ENCODE data around the gene RPUSD1. TPM values are rescaled to one million over a fixed set of nuclear protein-coding genes. Genes with fewer than 3 reads are reported as not detected.
"Not testable (repeated sequence)": the region's sequence is repeated elsewhere in the genome, so short reads cannot be mapped to it uniquely, and the experiment has no call there.

The RPUSD1 gene
- 10 to 100 TPM; 22.2 to 22.3 TPM for total RNA-seq

GRCh38 chr16:787978-788398 lies at the start of gene RPUSD1:
RPUSD1 (minus strand) TSS chr16:788381; CDS start chr16:787737, 644 bp downstream.
- H3K4me3 Mint-ChIP-seq = peak within 1 kb of the TSS; percentile 84
- H3K36me3 Mint-ChIP-seq (ENCODE audit: low read depth) = peaks cover 16% of the 10 kb centered on the region
- peaks cover 18% of the 10 kb centered on the region for H3K4me1 Mint-ChIP-seq
- peak within 1 kb of the TSS; percentile 65 for H3K27ac Mint-ChIP-seq
- POLR2A ChIA-PET = interaction anchor here (0.6 to 1.6 kb wide), 14 partner anchors 16 to 632 kb away, joined by 3 to 9 read pairs (median 4); partner anchors contain the start of genes CIAO3, METRN, UQCC4 and WDR24
- no peaks in the 10 kb centered on the region for H3K9me3 Mint-ChIP-seq
- H3K27me3 Mint-ChIP-seq = no peaks in the 10 kb centered on the region
- CTCF ChIA-PET = interaction anchor here (0.6 to 1.9 kb wide), 4 partner anchors 19 to 134 kb away, joined by 5 to 19 read pairs (median 6); no protein-coding TSS in a partner anchor
- no peak for DNase-seq

GRCh38 chr16:836822-837221 lies 48.6 kb upstream of the RPUSD1 start:
- H3K4me1 Mint-ChIP-seq; DNase-seq; H3K4me3 Mint-ChIP-seq; H3K36me3 Mint-ChIP-seq (ENCODE audit: low read depth); POLR2A ChIA-PET; H3K27ac Mint-ChIP-seq; H3K27me3 Mint-ChIP-seq; CTCF ChIA-PET: not testable (repeated sequence)
- peaks cover 15% of the 10 kb centered on the region for H3K9me3 Mint-ChIP-seq

- peaks cover 15% of the 10 kb centered on the region for H3K9me3 Mint-ChIP-seq
- H3K4me1 Mint-ChIP-seq = no peaks in the 10 kb centered on the region
- no peaks in the 10 kb centered on the region for H3K27me3 Mint-ChIP-seq
- ChIA-PET CTCF (no interaction called here), POLR2A (no interaction called here)
- H3K4me3 Mint-ChIP-seq = no peak overlapping the region
- DNase-seq = no peak
- H3K36me3 Mint-ChIP-seq (ENCODE audit: low read depth) = no peaks in the 10 kb centered on the region
- no peak overlapping the region for H3K27ac Mint-ChIP-seq
Measured at GRCh38 chr16:836221-836620, 48.0 kb upstream of the RPUSD1 start.

GRCh38 chr16:835373-835772 lies 47.2 kb upstream of the RPUSD1 start:
- CTCF ChIA-PET = no interaction called here
- H3K4me3 Mint-ChIP-seq = no peak overlapping the region
- H3K4me1 Mint-ChIP-seq = no peaks in the 10 kb centered on the region
- no peaks in the 10 kb centered on the region for H3K27me3 Mint-ChIP-seq
- DNase-seq = no peak
- H3K36me3 Mint-ChIP-seq (ENCODE audit: low read depth) = no peaks in the 10 kb centered on the region
- POLR2A ChIA-PET = no interaction called here
- no peak overlapping the region for H3K27ac Mint-ChIP-seq
- peaks cover 15% of the 10 kb centered on the region for H3K9me3 Mint-ChIP-seq

- H3K27ac Mint-ChIP-seq = no peak overlapping the region
- peaks cover 13% of the 10 kb centered on the region for H3K9me3 Mint-ChIP-seq
- no peaks in the 10 kb centered on the region for H3K4me1 Mint-ChIP-seq
- POLR2A ChIA-PET = no interaction called here
- H3K4me3 Mint-ChIP-seq = no peak overlapping the region
- H3K27me3 Mint-ChIP-seq = no peaks in the 10 kb centered on the region
- CTCF ChIA-PET = no interaction called here
- no peaks in the 10 kb centered on the region for H3K36me3 Mint-ChIP-seq (ENCODE audit: low read depth)
- no peak for DNase-seq
Measured at GRCh38 chr16:833411-833810, 45.2 kb upstream of the RPUSD1 start.

- no peak overlapping the region for H3K27ac Mint-ChIP-seq
- H3K27me3 Mint-ChIP-seq = no peaks in the 10 kb centered on the region
- POLR2A ChIA-PET = no interaction called here
- H3K9me3 Mint-ChIP-seq = peaks cover 11% of the 10 kb centered on the region
- CTCF ChIA-PET = no interaction called here
- H3K36me3 Mint-ChIP-seq (ENCODE audit: low read depth) = no peaks in the 10 kb centered on the region
- DNase-seq = no peak
- H3K4me1 Mint-ChIP-seq = no peaks in the 10 kb centered on the region
- H3K4me3 Mint-ChIP-seq = no peak overlapping the region
Measured at GRCh38 chr16:832652-833336, 44.6 kb upstream of the RPUSD1 start.

- H3K9me3 Mint-ChIP-seq = peaks cover 7% of the 10 kb centered on the region
- CTCF ChIA-PET = no interaction called here
- no peaks in the 10 kb centered on the region for H3K4me1 Mint-ChIP-seq
- no peak for DNase-seq
- POLR2A ChIA-PET = no interaction called here
- no peaks in the 10 kb centered on the region for H3K27me3 Mint-ChIP-seq
- no peak overlapping the region for H3K27ac Mint-ChIP-seq
- H3K36me3 Mint-ChIP-seq (ENCODE audit: low read depth) = no peaks in the 10 kb centered on the region
- H3K4me3 Mint-ChIP-seq = no peak overlapping the region
Measured at GRCh38 chr16:831571-832413, 43.6 kb upstream of the RPUSD1 start.

- DNase-seq = no peak
- no peak overlapping the region for H3K4me3 Mint-ChIP-seq
- no peak overlapping the region for H3K27ac Mint-ChIP-seq
- ChIA-PET POLR2A (no interaction called here), CTCF (no interaction called here)
- no peaks in the 10 kb centered on the region for H3K36me3 Mint-ChIP-seq (ENCODE audit: low read depth)
- H3K4me1 Mint-ChIP-seq = no peaks in the 10 kb centered on the region
- H3K27me3 Mint-ChIP-seq = no peaks in the 10 kb centered on the region
- H3K9me3 Mint-ChIP-seq = no peaks in the 10 kb centered on the region
Measured at GRCh38 chr16:830871-831570, 42.8 kb upstream of the RPUSD1 start.

GRCh38 chr16:830107-830870 lies 42.1 kb upstream of the RPUSD1 start:
- ChIA-PET CTCF (no interaction called here), POLR2A (no interaction called here)
- DNase-seq = no peak
- Mint-ChIP-seq H3K4me1 (no peaks in the 10 kb centered on the region), H3K9me3 (no peaks in the 10 kb centered on the region), H3K27ac (no peak overlapping the region), H3K4me3 (no peak overlapping the region), H3K36me3 (ENCODE audit: low read depth) (no peaks in the 10 kb centered on the region), H3K27me3 (no peaks in the 10 kb centered on the region)

- Mint-ChIP-seq H3K27ac (no peak overlapping the region), H3K4me3 (no peak overlapping the region), H3K9me3 (no peaks in the 10 kb centered on the region), H3K27me3 (no peaks in the 10 kb centered on the region), H3K4me1 (no peaks in the 10 kb centered on the region), H3K36me3 (ENCODE audit: low read depth) (no peaks in the 10 kb centered on the region)
- CTCF ChIA-PET = no interaction called here
- DNase-seq = no peak
- POLR2A ChIA-PET = no interaction called here
Measured at GRCh38 chr16:828891-829290, 40.7 kb upstream of the RPUSD1 start.

- Mint-ChIP-seq H3K4me1 (no peaks in the 10 kb centered on the region), H3K27me3 (no peaks in the 10 kb centered on the region)
Measured at GRCh38 chr16:827513-827912, 39.3 kb upstream of the RPUSD1 start.

GRCh38 chr16:825341-826061 lies 37.3 kb upstream of the RPUSD1 start:
- ChIA-PET CTCF (no interaction called here), POLR2A (no interaction called here)
- H3K36me3 Mint-ChIP-seq (ENCODE audit: low read depth) = no peaks in the 10 kb centered on the region
- no peaks in the 10 kb centered on the region for H3K9me3 Mint-ChIP-seq
- peaks cover 1% of the 10 kb centered on the region for H3K4me1 Mint-ChIP-seq
- H3K27ac Mint-ChIP-seq = no peak overlapping the region
- DNase-seq = no peak
- H3K27me3 Mint-ChIP-seq = no peaks in the 10 kb centered on the region
- no peak overlapping the region for H3K4me3 Mint-ChIP-seq

More at GRCh38 chr16:827513-827912, 39.3 kb upstream of the RPUSD1 start:
- ChIA-PET POLR2A (no interaction called here), CTCF (no interaction called here)
- Mint-ChIP-seq H3K9me3 (no peaks in the 10 kb centered on the region), H3K27ac (no peak overlapping the region), H3K36me3 (ENCODE audit: low read depth) (no peaks in the 10 kb centered on the region), H3K4me3 (no peak overlapping the region)
- DNase-seq = no peak

Data from activated CD4-positive, alpha-beta memory T cell treated with anti-CD3 and anti-CD28 coated beads, Interleukin-2, amount 10 ng/mL, durations not matched to agents 7 days and 5 days (primary cell).